NCI-H1436 treated with DMSO at 0.1 percent for 48 hours (cell line): ENCODE measurements around the gene CELA2A.
"Not testable (repeated sequence)": the region's sequence is repeated elsewhere in the genome, so short reads cannot be mapped to it uniquely, and the experiment has no call there.

Experiments used
- DNase-seq: peaks from one replicate; lab custom pipeline; 2025; lab: John Stamatoyannopoulos, UW

The CELA2A gene

GRCh38 chr1:15468145-15468544 is 11.6 kb downstream of the CELA2A start:
- no peak for DNase-seq

DNA sequence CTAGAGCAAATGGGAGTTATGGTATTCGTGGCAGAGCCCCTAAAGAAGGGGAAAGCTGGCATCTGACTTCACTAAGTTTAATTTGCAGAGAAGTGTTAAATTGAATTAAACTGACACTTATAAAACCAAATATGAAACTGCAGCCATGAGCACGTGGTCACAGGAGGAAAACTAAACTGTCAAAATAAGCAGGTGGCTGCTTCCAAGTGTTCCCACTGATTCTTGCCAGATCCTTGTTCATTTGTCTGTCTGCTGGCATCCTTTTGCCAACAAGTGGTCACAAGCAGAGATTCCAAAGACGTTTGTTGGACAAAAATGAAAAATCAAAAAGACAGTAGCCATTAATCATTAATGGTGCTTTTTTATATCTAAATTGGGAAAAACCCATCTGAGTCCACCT is 12.8 kb downstream of the CELA2A start:
- DNase-seq, result no peak

GRCh38 chr1:15469821-15470448 is 13.4 kb downstream of the CELA2A start:
- not testable (repeated sequence) for DNase-seq

- DNase-seq, result not testable (repeated sequence)
Measured at GRCh38 chr1:15471067-15471466, 14.5 kb downstream of the CELA2A start.

DNA sequence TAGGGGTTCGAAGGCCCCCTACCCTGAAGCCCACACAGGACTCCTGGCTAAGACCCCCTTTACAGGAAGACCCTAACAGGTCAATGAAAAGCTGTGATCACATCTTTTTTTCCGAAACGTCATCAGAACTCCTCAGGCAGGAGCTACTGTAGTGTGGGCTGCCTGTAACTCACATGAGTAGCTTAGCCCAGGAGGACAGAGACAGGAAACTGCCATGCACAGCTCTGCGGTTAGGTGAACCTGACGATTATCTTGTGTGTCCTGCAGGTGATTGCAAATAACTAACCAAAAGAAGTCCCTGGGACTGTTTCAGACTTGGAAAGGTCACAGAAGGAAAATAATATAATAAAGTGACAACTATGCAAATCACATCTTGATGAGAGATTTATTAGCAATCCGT is 15.2 kb downstream of the CELA2A start:
- not testable (repeated sequence) for DNase-seq

GRCh38 chr1:15472587-15472986 is 16.1 kb downstream of the CELA2A start:
- no peak for DNase-seq

- no peak for DNase-seq
Measured at GRCh38 chr1:15475752-15476314, 19.3 kb downstream of the CELA2A start, which contains the start of gene CELA2B. CELA2B (plus strand) TSS chr1:15476104; CDS start chr1:15476126, 22 bp downstream.

DNA sequence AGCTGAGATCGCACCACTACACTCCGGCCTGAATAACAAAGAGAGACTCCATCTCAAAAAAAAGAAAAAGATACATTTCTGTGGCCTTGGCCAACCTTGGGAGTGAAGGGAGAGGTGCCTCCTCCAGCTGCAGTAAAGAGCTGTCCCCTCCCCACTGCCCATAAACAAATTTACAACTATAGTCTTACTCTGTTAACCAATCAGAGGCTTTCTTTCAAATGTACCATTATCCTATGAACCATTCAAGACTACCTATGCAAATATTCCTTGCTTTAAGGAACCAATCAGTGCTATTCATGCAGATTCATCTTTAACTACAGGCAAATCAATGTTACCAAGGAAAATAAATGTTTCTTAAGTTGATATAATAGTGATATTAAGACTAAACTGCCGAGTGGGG is 20.4 kb downstream of the CELA2A start:
- DNase-seq, result no peak

DNA sequence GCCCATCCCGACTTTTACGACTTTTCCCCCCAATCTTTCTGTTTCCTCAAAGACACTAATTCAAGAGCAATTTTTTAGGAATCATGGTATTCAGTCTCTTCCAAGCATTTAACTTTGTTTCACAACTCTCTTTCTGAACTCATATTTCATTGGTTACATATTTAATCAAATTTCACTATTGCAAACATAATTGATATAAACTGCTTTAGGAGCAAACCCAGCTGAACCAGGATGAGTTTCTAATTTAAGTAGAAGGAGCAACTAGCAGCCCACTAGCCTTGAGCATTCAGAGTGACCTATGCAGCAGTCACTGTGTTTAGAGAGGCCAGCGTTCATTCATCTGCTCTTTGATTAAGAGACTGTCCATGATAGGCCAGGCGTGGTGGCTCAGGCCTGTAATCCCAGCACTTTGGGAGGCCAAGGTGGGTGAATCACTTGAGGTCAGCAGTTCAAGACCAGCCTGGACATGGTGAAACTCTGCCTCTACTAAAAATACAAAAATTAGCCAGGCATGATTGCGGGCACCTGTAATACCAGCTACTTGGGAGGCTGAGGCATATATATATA is 21.2 kb downstream of the CELA2A start:
- DNase-seq, result no peak

DNA sequence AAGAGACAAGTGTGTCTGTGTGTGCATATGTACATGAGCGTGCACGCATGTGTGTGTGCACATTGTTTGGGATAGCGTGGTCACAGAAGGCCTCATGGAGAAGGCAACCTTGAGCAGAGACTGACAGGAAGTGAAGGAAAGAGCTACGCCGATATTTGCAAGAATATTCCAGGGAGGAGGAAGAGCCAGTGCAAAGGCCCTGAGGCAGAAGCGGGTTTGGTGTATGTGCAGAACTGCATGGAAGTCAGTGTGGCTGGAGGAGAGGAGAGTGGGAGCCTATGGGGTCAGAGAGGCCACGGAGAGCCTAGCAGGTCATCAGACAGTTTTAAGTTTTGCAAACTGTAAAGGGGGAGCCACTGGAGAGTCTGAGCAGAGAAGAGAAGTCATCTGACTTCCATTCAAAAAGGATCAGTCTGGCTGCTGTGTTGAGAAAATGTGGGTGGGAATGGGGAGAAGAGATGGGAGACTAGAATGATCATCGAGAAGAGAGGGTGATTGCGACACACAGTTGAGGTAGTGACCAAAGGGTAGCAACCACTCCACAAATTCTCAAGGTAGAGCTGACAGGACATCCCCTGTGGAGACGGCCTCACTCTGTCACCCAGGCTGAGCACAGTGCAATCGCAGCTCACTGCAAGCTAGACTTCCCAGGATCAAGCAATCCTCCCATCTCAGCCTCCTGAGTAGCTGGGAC is 23.3 kb downstream of the CELA2A start:
- no peak for DNase-seq

DNA sequence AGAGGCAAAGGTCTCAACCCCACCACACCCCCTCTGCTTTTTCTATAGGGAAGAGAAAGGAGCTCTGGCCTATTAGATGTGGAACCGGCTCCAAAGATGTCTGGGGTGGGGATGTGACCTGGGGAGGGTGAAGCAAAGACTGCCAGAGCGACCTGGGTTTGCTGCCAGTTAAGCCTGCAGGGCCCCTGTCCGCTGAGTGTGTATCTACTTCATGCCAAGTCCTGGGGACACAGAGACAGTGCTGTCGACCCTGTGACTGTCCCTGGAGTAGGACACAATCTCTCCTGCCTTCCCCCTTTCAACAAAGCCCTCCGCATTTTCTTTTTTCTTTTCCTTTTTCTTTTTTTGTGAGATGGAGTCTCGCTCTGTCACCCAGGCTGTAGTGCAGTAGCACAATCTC is 25.9 kb downstream of the CELA2A start:
- DNase-seq, result not testable (repeated sequence)

DNA sequence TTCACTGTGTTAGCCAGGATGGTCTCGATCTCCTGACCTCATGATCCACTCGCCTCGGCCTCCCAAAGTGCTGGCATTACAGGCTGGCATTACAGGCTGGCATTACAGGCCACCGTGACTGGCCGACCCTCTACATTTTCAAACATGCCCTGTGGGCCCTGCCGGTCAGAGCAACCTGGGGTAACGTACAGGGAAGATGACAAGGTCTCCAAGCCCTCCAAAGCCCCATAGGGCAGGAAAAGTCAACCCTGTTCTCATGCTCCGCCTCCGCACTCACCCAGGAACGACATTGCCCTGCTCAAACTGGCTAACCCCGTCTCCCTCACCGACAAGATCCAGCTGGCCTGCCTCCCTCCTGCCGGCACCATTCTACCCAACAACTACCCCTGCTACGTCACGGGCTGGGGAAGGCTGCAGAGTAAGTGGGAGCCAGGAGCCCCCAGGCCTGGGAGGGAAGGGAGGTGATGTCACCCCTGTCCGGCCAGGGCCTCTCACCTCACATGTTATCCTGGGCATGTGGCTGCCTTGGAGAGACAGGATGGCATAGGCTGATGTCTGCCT is 26.5 kb downstream of the CELA2A start:
- not testable (repeated sequence) for DNase-seq

DNA sequence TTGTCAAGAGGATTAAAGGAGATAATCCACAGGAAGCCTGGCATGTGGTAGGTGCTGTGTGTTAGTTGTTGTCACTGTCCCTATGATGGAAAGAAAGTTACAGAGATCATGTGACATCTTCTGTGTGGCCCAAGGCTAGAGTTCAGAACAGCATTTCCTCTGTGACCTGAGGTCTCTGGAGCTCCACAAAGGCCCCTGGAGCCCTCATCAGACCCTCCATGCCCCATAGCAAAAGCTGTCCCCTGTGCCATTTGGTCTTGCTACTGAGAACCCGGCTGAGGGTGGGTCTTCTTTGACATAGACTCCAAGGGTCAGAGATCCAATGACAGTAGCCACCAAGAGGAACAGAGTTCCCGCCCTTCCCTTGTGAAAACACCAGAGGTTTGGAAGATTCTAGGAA is 27.4 kb downstream of the CELA2A start:
- no peak for DNase-seq

DNA sequence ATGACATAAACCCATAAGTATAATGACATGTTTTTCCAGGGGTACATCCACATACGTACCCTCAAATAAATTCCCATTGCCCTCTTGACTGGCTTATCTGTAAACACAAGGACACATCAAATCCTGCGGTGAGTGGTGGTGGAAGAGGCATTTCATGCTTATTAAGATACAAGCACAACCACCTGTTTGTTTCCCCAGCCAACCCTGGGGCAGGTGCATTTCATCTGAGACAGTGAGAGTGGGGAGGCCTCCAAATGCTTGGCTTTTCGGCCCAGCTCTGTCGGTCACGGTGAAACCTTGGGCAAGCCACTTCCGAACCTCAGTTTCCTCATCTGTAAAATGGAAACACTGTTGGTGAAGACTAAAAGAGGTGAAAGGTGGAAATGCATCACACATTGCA is 27.9 kb downstream of the CELA2A start:
- DNase-seq, result not testable (repeated sequence)

- DNase-seq, result no peak
Measured at GRCh38 chr1:15485636-15486035, 29.1 kb downstream of the CELA2A start.

DNA sequence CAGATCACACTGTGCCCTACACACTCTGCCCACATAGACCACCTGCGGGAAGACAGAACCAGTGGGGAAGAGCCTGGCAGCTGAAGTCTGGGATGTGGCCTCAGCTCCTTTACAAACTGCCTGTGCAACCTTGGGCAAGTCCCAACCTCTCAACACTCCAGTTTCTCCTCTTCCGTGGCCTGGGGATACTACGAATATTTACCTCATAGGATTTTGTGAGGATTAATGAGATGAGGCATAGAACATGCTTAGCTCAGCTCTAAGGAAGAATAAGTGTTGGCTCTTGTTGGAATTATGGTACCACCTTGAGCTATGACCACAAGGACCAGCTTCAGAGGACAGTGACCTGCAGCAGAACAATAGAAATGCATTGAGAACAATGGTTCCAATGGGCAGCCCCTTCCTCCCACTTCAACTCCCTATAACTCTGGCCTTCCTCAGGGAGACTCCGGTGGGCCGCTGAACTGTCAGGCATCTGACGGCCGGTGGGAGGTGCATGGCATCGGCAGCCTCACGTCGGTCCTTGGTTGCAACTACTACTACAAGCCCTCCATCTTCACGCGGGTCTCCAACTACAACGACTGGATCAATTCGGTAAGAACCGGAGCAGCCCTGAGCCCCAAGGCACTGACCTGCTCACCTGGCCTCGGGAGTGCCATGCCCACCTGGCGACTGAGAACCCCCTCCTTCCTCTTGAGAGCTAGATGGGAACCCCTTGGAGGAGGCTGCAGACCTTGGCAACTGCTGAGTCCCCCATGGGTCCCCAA is 30.5 kb downstream of the CELA2A start:
- DNase-seq, result not testable (repeated sequence)

DNA sequence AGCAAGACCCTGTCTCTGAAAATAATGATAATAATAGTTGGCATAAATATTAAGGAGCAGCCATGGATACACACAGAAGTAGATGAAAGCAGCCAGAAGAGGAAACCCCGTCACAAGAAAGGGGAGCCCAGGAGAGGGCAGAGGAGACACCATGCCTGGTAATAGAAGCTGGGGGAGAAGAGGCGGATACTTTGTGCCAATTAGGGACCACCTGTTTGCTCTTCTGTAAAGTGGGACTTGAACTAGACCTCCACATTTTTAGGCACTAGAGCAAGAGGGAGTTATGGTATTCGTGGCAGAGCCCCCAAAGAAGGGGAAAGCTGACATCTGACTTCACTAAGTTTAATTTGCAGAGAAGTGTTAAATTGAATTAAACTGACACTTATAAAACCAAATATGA is 31.8 kb downstream of the CELA2A start:
- DNase-seq, result no peak

DNA sequence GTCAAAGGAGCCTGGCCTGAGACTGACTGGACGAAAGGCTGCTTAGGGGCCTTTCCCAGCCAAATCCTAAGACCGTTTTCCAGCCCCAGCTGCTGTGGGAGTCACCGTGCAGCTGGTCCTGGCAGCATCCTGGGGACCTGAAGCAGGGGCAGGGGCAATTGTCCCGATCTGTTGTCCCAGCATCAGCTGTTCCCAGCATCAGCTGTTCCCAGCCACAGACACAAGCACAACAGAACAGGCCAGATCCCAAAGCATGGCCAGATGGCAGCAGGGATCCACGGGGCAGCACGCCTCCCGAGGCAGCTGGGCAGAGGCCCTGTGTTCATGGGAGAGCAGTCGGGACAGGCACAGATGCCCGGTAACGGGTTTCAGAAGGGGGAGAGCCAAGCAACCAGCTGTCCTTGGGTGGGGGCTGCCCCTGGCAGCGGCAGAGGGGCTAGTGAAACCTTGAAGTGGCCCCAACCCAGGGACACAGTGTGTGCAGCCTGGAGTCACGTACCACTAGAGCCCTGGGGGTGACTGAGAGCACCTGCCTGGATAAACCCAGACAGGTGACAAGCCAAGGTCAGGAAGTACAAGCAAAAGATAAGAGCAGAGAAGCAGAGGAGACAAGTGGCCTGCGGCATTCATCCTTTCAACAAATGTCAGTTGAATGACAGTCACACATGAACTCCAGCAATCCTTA is 32.7 kb downstream of the CELA2A start:
- DNase-seq, result no peak

GRCh38 chr1:15491010-15491409 is 34.5 kb downstream of the CELA2A start:
- not testable (repeated sequence) for DNase-seq

GRCh38 chr1:15492596-15492995 is 36.1 kb downstream of the CELA2A start:
- DNase-seq, result no peak

GRCh38 chr1:15493869-15494390 is 37.4 kb downstream of the CELA2A start:
- no peak for DNase-seq
